ENCODE results near the gene ZDHHC19. TPM values are rescaled to one million over a fixed set of nuclear protein-coding genes. Genes with fewer than 3 reads are reported as not detected.
"Not testable (repeated sequence)": the region's sequence is repeated elsewhere in the genome, so short reads cannot be mapped to it uniquely, and the experiment has no call there.

The ZDHHC19 gene
- total RNA-seq, 1 donor from 2014 or later: not detected

GRCh38 chr3:196246612-196247308 is 35.6 kb upstream of the ZDHHC19 start:
- no peak for DNase-seq (ENCODE audit: low read depth)
- Histone ChIP-seq H3K4me3 (ENCODE audit: low read depth, low read length) (no peak overlapping the region), H3K36me3 (ENCODE audit: control insufficient read depth, insufficient read depth, low read length) (peaks cover 1% of the 10 kb centered on the region), H3K27me3 (ENCODE audit: control insufficient read depth, insufficient read depth, low read length) (no peaks in the 10 kb centered on the region)
- no peak for TF ChIP-seq CTCF (IDR thresholded peaks at IDR 0.05; ENCODE audit: insufficient read depth, low read length, poor library complexity, severe bottlenecking)

- H3K4me3 ChIP-seq (ENCODE audit: low read depth, low read length); H3K36me3 ChIP-seq (ENCODE audit: control insufficient read depth, insufficient read depth, low read length); H3K27me3 ChIP-seq (ENCODE audit: control insufficient read depth, insufficient read depth, low read length); DNase-seq (ENCODE audit: low read depth): not testable (repeated sequence)
Measured at GRCh38 chr3:196244166-196244565, 33.0 kb upstream of the ZDHHC19 start.

GRCh38 chr3:196241704-196242103 is 30.5 kb upstream of the ZDHHC19 start:
- DNase-seq (ENCODE audit: low read depth): no peak
- TF ChIP-seq CTCF (IDR thresholded peaks at IDR 0.05; ENCODE audit: insufficient read depth, low read length, poor library complexity, severe bottlenecking): no peak
- Histone ChIP-seq H3K4me3 (ENCODE audit: low read depth, low read length) (no peak overlapping the region), H3K27me3 (ENCODE audit: control insufficient read depth, insufficient read depth, low read length) (no peaks in the 10 kb centered on the region), H3K36me3 (ENCODE audit: control insufficient read depth, insufficient read depth, low read length) (no peaks in the 10 kb centered on the region)

- no peaks in the 10 kb centered on the region for H3K36me3 ChIP-seq (ENCODE audit: control insufficient read depth, insufficient read depth, low read length)
- no peak for DNase-seq (ENCODE audit: low read depth)
- H3K4me3 ChIP-seq (ENCODE audit: low read depth, low read length): no peak overlapping the region
- H3K27me3 ChIP-seq (ENCODE audit: control insufficient read depth, insufficient read depth, low read length): no peaks in the 10 kb centered on the region
- no peak for TF ChIP-seq CTCF (IDR thresholded peaks at IDR 0.05; ENCODE audit: insufficient read depth, low read length, poor library complexity, severe bottlenecking)
Measured at GRCh38 chr3:196240424-196240823, 29.2 kb upstream of the ZDHHC19 start.

- no peak for DNase-seq (ENCODE audit: low read depth)
- no peak for TF ChIP-seq CTCF (IDR thresholded peaks at IDR 0.05; ENCODE audit: insufficient read depth, low read length, poor library complexity, severe bottlenecking)
- Histone ChIP-seq H3K4me3 (ENCODE audit: low read depth, low read length) (no peak overlapping the region), H3K27me3 (ENCODE audit: control insufficient read depth, insufficient read depth, low read length) (no peaks in the 10 kb centered on the region), H3K36me3 (ENCODE audit: control insufficient read depth, insufficient read depth, low read length) (no peaks in the 10 kb centered on the region)
Measured at GRCh38 chr3:196238612-196239560, 27.7 kb upstream of the ZDHHC19 start.

GRCh38 chr3:196237203-196237602 is 26.0 kb upstream of the ZDHHC19 start:
- no peaks in the 10 kb centered on the region for H3K36me3 ChIP-seq (ENCODE audit: control insufficient read depth, insufficient read depth, low read length)
- no peaks in the 10 kb centered on the region for H3K27me3 ChIP-seq (ENCODE audit: control insufficient read depth, insufficient read depth, low read length)
- H3K4me3 ChIP-seq (ENCODE audit: low read depth, low read length): no peak overlapping the region

More at GRCh38 chr3:196237203-196237602, 26.0 kb upstream of the ZDHHC19 start:
- no peak for DNase-seq (ENCODE audit: low read depth)
- no peak for TF ChIP-seq CTCF (IDR thresholded peaks at IDR 0.05; ENCODE audit: insufficient read depth, low read length, poor library complexity, severe bottlenecking)
